OCI-LY7 (cell line): ENCODE data around the gene CCDC12.

Source experiments
- EZH2phosphoT487 ChIP-seq: fragments of 200-600 bp; sonication (generic); IDR thresholded peaks from 2 replicates; pipeline ENCODE4 v1.6.1; 2018; ENCODE audit warnings: low read depth, borderline replicate concordance, mild to moderate bottlenecking, mixed run types, antibody characterized with exemption, low read length, moderate library complexity, mixed read lengths
- TF ChIP-seq, protein P1 (sequence below): fragments of 200-600 bp; sonication (generic); conservative IDR thresholded peaks from 2 replicates; pipeline ENCODE4 v1.5.1; 2014; ENCODE audit warnings: mild to moderate bottlenecking, antibody characterized with exemption, low read length, moderate library complexity, mixed read lengths

DNA sequence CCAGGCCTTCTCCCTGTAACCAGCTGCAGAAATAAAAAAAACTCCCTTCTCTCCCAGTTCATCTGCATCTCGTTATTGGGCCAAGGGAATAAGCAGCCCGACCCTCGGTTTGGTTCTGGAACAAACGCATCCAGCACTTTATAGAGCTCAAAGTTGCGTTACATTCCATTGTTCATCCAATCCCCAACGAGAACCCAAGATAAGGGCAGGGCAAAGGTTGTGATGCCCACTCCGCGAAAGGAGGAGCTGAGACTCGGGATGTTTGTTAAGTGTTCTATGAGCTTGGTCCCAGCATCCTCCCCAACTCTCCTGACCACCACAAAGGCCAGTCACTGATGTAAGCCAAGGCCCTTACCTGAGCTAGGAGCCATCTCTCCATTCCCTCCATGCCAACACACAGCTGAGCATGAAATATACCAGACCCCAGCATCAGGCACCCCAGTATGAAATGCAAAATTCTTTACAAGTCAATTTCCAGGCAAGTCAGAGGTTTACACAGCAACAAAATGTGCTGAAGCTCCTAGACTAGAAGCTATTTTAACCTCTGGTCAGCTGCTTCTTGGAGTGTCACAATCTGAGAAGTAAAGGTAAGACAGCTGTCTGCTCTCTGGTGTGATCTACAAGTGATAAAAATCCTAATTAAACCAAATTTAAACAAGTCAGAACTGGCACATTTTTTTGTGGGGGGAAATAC lies 17.9 kb downstream of the CCDC12 start:
- TF ChIP-seq, protein P1, sequence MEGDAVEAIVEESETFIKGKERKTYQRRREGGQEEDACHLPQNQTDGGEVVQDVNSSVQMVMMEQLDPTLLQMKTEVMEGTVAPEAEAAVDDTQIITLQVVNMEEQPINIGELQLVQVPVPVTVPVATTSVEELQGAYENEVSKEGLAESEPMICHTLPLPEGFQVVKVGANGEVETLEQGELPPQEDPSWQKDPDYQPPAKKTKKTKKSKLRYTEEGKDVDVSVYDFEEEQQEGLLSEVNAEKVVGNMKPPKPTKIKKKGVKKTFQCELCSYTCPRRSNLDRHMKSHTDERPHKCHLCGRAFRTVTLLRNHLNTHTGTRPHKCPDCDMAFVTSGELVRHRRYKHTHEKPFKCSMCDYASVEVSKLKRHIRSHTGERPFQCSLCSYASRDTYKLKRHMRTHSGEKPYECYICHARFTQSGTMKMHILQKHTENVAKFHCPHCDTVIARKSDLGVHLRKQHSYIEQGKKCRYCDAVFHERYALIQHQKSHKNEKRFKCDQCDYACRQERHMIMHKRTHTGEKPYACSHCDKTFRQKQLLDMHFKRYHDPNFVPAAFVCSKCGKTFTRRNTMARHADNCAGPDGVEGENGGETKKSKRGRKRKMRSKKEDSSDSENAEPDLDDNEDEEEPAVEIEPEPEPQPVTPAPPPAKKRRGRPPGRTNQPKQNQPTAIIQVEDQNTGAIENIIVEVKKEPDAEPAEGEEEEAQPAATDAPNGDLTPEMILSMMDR: no peak
- no peak for TF ChIP-seq EZH2phosphoT487
